Measurements from ENCODE around the gene GARNL3.
A peak's percentile ranks its signal among the peaks of the same experiment; 100 is the strongest.

GARNL3 gene

DNA sequence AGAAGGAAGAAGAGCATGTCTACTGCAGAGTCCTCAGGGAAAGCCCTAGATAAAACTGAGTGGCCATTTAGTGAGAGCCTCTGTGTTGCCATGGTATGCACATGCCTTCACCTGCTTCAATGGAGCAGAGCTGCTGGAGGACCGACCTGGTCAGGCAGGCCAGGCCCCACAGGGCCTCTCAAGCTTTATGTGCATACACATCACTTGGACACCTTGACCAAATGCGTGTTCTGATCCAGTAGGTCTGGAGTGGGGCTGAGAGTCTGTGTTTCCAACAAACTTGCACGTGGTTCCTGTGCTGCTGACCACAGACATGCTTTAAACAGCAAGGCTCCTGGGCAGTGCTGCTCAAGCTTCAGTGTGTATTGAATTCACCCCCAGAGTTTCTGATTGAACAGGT, 81.0 kb downstream of the GARNL3 start:
- H3K4me2 ChIP-seq (ENCODE audit: low read depth, low read length, poor library complexity, severe bottlenecking): no peak overlapping the region
- no peaks in the 10 kb centered on the region for H3K9me3 ChIP-seq (ENCODE audit: insufficient read depth, low read depth, low read length)
- H3K9ac ChIP-seq (ENCODE audit: low read depth, low read length, poor library complexity, severe bottlenecking): no peak overlapping the region
- H3K4me1 ChIP-seq (ENCODE audit: insufficient read depth, low read length, poor library complexity, severe bottlenecking): no peaks in the 10 kb centered on the region
- H3K27me3 ChIP-seq (ENCODE audit: insufficient read depth, low read length, poor library complexity, severe bottlenecking): no peaks in the 10 kb centered on the region
- no peak overlapping the region for H2AFZ ChIP-seq (ENCODE audit: low read length)
- H3K79me2 ChIP-seq (ENCODE audit: insufficient read depth, low read length): no peaks in the 10 kb centered on the region
- H4K20me1 ChIP-seq (ENCODE audit: insufficient read depth, low read length, poor library complexity, severe bottlenecking): no peaks in the 10 kb centered on the region
- no peak for TF ChIP-seq EZH2phosphoT487 (IDR thresholded peaks at IDR 0.05; ENCODE audit: borderline replicate concordance)
- TF ChIP-seq, protein P1, sequence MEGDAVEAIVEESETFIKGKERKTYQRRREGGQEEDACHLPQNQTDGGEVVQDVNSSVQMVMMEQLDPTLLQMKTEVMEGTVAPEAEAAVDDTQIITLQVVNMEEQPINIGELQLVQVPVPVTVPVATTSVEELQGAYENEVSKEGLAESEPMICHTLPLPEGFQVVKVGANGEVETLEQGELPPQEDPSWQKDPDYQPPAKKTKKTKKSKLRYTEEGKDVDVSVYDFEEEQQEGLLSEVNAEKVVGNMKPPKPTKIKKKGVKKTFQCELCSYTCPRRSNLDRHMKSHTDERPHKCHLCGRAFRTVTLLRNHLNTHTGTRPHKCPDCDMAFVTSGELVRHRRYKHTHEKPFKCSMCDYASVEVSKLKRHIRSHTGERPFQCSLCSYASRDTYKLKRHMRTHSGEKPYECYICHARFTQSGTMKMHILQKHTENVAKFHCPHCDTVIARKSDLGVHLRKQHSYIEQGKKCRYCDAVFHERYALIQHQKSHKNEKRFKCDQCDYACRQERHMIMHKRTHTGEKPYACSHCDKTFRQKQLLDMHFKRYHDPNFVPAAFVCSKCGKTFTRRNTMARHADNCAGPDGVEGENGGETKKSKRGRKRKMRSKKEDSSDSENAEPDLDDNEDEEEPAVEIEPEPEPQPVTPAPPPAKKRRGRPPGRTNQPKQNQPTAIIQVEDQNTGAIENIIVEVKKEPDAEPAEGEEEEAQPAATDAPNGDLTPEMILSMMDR (conservative IDR thresholded peaks at IDR 0.05; ENCODE audit: low read length): no peak
- H3F3A ChIP-seq (ENCODE audit: low read depth): no peaks in the 10 kb centered on the region
- no peaks in the 10 kb centered on the region for H3K36me3 ChIP-seq (ENCODE audit: insufficient read depth, low read length)
- no peak overlapping the region for H3K4me3 ChIP-seq (ENCODE audit: low read length, poor library complexity, severe bottlenecking)
- no peaks in the 10 kb centered on the region for H3K9me2 ChIP-seq (replicated peaks; ENCODE audit: low read depth, low read length)

DNA sequence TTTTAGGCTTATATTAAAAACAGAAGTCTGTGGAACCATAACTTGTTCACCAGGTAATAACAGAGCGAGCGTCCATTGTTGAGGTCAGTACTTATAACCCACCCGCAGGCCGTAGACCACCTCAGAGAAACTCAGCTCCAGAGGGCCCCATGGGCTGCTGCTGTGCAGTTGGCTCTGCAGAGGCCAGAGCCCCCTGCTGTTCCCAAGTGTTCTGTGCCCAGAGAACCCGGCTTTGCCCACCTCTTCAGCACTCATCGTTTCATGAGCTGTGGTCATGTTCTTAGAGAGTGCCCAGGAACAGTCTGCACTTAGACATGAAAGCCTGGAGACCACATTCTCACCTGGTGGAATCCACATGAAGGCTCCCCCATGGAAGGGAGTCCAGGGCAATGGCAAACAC, 82.0 kb downstream of the GARNL3 start:
- Histone ChIP-seq H3F3A (ENCODE audit: low read depth) (no peaks in the 10 kb centered on the region), H3K4me1 (ENCODE audit: insufficient read depth, low read length, poor library complexity, severe bottlenecking) (no peaks in the 10 kb centered on the region), H3K9ac (ENCODE audit: low read depth, low read length, poor library complexity, severe bottlenecking) (no peak overlapping the region), H3K9me2 (replicated peaks; ENCODE audit: low read depth, low read length) (no peaks in the 10 kb centered on the region), H3K4me3 (ENCODE audit: low read length, poor library complexity, severe bottlenecking) (no peak overlapping the region), H3K79me2 (ENCODE audit: insufficient read depth, low read length) (no peaks in the 10 kb centered on the region), H2AFZ (ENCODE audit: low read length) (no peak overlapping the region), H3K36me3 (ENCODE audit: insufficient read depth, low read length) (no peaks in the 10 kb centered on the region), H3K4me2 (ENCODE audit: low read depth, low read length, poor library complexity, severe bottlenecking) (no peak overlapping the region), H3K27me3 (ENCODE audit: insufficient read depth, low read length, poor library complexity, severe bottlenecking) (no peaks in the 10 kb centered on the region), H3K9me3 (ENCODE audit: insufficient read depth, low read depth, low read length) (no peaks in the 10 kb centered on the region), H4K20me1 (ENCODE audit: insufficient read depth, low read length, poor library complexity, severe bottlenecking) (no peaks in the 10 kb centered on the region)
- TF ChIP-seq, protein P1 (conservative IDR thresholded peaks at IDR 0.05; ENCODE audit: low read length): peak; percentile 46
- no peak for TF ChIP-seq EZH2phosphoT487 (IDR thresholded peaks at IDR 0.05; ENCODE audit: borderline replicate concordance)

DNA sequence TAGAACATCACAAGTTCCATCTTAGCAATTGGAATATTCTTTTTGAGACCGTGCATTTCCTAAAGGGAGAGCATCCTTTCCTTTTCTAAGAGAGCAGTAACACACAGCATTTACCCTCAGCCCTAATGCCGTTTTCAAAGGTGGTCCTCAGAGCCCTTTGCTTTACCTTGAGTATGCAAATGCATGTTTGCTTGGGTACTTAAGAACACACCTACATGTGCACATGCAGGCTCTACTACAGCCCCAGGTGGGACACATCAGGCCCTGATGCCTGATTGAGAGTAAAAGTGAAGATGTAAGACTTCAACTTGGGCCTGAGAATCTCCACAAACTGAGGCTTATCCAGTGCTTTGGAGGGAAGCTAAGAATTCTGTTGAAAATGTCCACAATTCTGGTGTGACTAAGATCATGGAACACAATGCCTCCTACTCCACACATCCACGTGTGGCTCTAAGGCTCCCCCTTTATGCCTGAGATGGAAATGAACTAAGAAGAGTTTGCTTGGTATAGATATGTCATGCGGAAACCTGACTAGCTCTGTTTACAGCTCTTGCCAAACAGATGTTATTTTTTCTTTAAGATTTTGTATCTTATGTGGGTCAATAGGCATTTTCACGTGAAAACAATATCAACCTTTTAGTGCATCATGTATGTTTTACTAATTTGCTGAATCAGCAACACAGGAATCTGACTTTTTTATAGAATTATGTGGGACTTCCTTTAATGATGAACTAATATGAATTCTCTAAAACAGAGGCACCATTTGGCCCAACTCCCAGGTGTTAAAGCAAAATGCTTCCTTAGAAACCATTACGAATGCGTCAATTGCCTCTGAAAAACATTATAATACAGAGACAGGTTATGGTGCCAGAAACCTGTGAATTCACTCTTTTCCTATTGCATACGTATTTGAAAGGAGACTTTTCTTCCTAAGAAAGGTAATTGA, 83.5 kb downstream of the GARNL3 start:
- H3K79me2 ChIP-seq (ENCODE audit: insufficient read depth, low read length): no peaks in the 10 kb centered on the region
- H3K4me3 ChIP-seq (ENCODE audit: low read length, poor library complexity, severe bottlenecking): no peak overlapping the region
- TF ChIP-seq, protein P1 (conservative IDR thresholded peaks at IDR 0.05; ENCODE audit: low read length): peak; percentile 59
- TF ChIP-seq EZH2phosphoT487 (IDR thresholded peaks at IDR 0.05; ENCODE audit: borderline replicate concordance): no peak
- no peak overlapping the region for H3K9ac ChIP-seq (ENCODE audit: low read depth, low read length, poor library complexity, severe bottlenecking)
- no peaks in the 10 kb centered on the region for H4K20me1 ChIP-seq (ENCODE audit: insufficient read depth, low read length, poor library complexity, severe bottlenecking)
- H3K36me3 ChIP-seq (ENCODE audit: insufficient read depth, low read length): no peaks in the 10 kb centered on the region
- no peaks in the 10 kb centered on the region for H3K9me2 ChIP-seq (replicated peaks; ENCODE audit: low read depth, low read length)
- H3K9me3 ChIP-seq (ENCODE audit: insufficient read depth, low read depth, low read length): no peaks in the 10 kb centered on the region
- no peaks in the 10 kb centered on the region for H3K27me3 ChIP-seq (ENCODE audit: insufficient read depth, low read length, poor library complexity, severe bottlenecking)
- H3K4me2 ChIP-seq (ENCODE audit: low read depth, low read length, poor library complexity, severe bottlenecking): no peak overlapping the region
- no peaks in the 10 kb centered on the region for H3F3A ChIP-seq (ENCODE audit: low read depth)
- H2AFZ ChIP-seq (ENCODE audit: low read length): peak overlapping the region; percentile 40; the same call in 1 of the 2 replicates
- no peaks in the 10 kb centered on the region for H3K4me1 ChIP-seq (ENCODE audit: insufficient read depth, low read length, poor library complexity, severe bottlenecking)

All from Loucy (cell line).